ENCODE data around the gene DLGAP3. TPM values are rescaled to one million over a fixed set of nuclear protein-coding genes. Genes with fewer than 3 reads are reported as not detected.
"Not testable (repeated sequence)": the region's sequence is repeated elsewhere in the genome, so short reads cannot be mapped to it uniquely, and the experiment has no call there.

The DLGAP3 gene, protein sequence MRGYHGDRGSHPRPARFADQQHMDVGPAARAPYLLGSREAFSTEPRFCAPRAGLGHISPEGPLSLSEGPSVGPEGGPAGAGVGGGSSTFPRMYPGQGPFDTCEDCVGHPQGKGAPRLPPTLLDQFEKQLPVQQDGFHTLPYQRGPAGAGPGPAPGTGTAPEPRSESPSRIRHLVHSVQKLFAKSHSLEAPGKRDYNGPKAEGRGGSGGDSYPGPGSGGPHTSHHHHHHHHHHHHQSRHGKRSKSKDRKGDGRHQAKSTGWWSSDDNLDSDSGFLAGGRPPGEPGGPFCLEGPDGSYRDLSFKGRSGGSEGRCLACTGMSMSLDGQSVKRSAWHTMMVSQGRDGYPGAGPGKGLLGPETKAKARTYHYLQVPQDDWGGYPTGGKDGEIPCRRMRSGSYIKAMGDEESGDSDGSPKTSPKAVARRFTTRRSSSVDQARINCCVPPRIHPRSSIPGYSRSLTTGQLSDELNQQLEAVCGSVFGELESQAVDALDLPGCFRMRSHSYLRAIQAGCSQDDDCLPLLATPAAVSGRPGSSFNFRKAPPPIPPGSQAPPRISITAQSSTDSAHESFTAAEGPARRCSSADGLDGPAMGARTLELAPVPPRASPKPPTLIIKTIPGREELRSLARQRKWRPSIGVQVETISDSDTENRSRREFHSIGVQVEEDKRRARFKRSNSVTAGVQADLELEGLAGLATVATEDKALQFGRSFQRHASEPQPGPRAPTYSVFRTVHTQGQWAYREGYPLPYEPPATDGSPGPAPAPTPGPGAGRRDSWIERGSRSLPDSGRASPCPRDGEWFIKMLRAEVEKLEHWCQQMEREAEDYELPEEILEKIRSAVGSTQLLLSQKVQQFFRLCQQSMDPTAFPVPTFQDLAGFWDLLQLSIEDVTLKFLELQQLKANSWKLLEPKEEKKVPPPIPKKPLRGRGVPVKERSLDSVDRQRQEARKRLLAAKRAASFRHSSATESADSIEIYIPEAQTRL
- under 0.01 TPM in 1 of 2 replicates, not detected in the other for total RNA-seq (2014; rRNA removed; shearing (Covaris generic))

DNA sequence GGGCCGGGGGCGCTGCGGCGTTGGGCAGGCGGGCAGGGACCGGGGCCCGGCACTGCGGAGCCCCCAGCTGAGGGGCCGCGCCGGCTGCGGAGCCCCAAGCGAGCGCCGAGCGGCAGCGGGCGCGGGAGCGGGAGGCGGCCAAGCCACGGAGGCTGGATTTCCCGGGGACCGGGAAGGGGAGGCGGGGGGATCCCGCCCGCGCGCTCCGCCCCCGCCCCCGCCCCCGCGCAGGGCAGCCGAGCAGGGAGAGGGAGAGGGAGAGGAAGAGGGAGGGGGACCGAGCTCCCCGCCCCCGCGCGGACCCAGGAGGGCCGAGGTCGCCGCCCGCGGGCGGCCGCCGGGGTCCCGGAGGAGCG is at the start of gene DLGAP3:
TSS of gene DLGAP3 (minus strand) at position 154 of the 356 bp plus-strand sequence. CDS start 24,267 bp downstream, outside the sequence.
- DNase-seq (ENCODE audit: low read depth), result no peak

DNA sequence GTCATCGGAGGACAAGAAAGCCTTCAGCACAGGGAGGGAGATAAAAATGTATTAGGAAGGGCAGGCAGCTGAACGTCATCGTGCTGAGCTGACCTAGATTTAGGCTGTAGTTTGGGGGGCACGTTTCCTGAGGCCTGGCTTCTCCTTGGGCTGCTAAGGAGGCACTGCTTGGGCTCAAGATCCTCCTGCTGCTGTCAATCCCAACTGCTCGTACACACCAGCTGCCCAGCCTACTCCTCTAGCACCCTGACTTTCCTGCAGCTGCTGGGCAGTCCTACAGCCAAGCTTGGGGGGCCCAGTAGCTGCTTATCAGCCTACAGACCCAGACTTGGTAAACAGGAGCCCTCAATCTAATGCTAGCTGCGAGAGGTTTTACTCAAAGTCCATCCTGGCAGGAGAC is 49.5 kb upstream of the DLGAP3 start:
- no peak for DNase-seq (ENCODE audit: low read depth)

DNA sequence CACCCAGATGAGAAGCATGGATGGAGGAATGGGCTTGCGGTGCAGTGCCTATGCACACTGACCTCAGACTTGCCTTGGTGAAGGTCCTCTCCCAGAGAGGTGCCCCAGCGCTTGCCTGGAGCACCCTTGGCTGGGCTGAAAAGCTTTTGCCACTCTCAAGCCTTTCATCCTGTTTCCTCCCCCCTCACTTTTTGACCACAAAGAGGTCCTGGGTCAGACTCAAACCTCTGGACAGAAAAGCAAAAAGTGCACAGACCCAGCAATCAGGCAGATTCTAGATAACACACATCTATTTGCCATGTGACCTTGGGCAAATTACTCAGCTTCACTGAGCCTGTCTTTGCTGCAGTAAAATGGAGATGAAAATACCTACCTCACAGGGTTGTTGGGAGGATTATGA is 48.4 kb upstream of the DLGAP3 start:
- peak; percentile 30 for DNase-seq (ENCODE audit: low read depth)

DNA sequence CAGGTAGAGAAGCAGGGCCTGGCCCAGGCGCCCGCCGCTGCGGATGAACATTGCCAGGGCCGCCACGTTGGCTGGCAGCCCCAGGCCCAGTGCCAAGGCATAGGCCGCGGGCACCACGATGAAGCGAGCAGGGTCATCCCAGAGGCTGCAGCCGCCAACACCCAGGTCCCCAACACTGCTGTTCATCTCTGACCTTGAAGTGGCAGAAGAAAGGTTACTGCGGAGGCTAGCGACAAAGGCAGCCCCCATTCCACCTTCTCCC is 47.7 kb upstream of the DLGAP3 start:
- no peak for DNase-seq (ENCODE audit: low read depth)

DNA sequence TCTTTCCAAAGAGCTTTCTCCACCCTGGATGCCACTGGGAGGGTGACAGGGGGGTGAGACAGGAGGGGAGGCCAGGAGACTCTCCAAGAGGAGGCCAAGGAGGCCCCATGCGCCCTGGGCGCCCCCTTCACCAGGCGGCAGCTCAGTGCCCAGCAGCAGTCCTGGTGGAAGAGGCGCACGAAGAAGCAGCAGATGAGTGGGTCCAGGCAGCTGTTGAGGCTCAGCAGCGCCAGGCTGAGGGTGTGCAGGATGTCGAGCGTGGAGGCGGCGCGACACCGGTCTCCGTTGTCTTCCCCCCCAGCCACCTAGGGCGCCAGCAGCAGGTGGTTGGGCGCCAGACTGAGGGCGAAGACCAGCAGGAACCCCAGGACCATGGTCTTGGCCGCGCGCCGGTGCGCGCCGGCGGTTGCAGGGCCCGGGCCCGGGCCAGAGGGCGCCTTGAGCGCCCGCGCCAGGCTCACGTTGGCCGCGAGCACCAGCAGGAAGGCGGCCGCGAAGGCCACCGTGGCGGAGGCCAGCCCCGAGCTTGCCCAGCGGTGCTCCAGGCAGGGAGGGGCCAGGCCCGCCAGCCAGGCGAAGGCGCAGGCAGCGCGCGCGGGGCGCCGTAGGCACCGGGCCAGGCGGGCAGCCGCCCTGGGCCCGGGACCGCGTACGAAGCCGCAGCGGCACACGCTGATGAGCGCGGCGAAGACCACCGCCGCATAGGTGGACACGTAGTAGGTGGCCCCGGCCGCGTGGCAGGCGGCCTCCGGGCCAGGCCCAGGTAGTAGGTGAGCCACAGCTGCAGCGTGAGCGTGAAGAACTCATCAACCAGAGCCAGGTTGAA is 47.1 kb upstream of the DLGAP3 start:
- no peak for DNase-seq (ENCODE audit: low read depth)

DNA sequence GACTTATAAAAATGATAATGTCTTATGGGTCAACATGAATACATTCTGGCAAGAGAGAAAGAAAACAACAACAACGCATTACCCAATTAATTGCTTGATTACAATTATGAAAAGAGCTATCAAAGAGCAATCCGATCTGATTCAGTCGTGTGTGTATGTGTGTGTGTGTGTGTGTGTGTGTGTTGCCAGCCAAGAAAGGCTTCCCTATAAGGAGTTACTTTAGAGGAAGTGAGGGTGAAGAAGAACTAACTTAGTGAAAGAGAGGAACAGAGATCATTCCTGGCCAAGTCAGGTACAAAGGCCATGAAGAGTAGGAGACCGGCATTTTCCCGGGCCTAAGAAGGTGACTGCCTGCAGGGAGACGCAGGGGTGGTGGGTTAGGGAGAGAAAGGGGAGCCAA is 46.3 kb upstream of the DLGAP3 start:
- no peak for DNase-seq (ENCODE audit: low read depth)

DNA sequence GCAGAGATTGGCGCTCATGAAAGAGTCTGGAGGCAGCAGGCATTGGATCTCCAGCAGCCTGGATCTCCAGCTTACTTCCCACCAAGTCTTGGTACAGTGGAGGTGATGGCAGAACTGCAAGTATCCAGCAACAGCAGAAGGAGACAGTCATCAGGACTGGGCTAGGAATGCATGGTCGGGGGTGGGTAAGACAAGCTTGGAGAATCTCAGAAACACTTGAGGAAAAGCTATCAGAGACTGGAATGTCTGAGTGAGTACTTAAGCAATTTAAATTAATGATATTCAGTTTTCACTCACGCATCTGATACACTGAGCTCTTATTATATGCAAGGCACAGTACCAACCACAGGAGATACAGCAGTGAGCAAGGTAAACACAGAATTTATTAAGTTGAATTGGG is 45.9 kb upstream of the DLGAP3 start:
- no peak for DNase-seq (ENCODE audit: low read depth)

DNA sequence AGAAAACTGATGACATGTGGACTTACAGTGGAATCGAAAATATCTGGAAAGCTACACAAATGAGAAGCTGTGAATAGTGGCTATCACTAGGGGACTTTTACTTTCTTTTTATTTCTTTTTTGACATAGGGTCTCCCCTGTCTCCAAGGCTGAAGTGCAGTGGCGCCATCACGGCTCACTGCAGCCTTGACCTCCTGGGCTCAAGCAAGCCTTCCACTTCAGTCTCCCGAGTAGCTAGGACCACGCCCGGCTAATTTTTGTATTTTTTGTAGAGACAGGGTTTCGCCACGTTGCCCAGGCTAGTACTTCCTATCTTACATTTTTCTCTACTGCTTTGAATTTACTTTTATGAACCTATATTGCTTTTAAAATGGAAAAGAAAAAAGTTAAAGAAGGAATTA is 45.2 kb upstream of the DLGAP3 start:
- no peak for DNase-seq (ENCODE audit: low read depth)

DNA sequence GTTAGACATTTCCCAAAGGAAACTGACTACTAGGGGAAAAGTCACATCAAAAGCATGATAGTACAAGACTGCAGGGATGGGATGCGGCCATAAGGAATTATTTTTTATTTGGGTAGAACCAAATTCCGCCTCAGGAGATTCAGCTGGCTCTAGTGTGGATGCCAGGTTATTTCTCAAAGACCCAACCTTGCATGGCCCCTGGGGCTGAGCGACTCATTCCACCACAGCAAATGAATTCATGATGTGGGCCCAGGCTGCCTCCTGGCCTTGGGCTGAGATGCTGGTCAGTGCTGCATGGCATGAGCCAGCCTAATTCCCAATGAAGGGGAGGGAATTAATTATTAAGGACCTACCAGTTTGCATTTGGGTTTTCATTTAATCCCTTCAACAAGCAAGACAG is 43.9 kb upstream of the DLGAP3 start:
- DNase-seq (ENCODE audit: low read depth), result peak; percentile 65

DNA sequence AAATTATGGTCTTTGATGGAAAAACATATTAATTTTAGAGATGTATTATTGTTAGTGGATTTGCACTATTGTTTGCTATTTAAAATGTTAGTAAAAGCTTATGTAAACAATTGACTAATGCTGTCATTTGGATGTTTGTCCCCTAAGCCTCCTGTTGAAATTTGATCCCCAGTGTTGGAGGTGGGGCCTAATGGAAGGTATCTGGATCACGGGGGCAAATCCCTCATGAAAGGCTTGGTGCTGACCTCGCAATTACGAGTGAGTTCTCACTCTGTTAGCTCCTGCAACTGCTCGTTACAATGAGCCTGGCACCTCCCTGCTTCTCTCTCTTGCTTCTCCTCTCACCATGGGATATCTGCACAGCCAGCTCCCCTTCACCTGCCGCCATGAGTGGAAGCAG is 41.4 kb upstream of the DLGAP3 start:
- no peak for DNase-seq (ENCODE audit: low read depth)

DNA sequence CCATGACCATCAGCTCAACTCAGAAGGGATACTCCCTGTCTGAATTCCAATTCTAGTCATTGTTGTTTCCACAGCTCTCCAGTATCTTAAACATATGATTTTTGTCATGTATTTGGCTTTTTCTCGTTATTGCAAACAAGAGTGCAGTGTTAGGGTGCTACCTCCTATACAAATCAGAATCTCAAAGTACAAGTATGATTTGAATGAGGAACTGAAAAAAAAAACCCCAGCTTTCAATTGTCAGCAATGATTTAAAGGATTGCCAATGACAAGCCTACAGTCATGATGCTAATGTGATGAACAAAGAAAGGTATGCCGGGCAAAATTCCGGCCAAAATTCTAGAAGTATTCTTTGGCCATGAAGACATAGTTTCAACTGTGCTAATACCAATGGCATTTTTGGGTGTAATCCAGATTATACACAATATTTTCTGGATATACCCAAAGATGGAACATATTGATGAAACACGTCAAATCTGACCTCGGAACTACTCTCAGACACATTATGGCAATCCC is 40.8 kb upstream of the DLGAP3 start:
- DNase-seq (ENCODE audit: low read depth), result no peak

DNA sequence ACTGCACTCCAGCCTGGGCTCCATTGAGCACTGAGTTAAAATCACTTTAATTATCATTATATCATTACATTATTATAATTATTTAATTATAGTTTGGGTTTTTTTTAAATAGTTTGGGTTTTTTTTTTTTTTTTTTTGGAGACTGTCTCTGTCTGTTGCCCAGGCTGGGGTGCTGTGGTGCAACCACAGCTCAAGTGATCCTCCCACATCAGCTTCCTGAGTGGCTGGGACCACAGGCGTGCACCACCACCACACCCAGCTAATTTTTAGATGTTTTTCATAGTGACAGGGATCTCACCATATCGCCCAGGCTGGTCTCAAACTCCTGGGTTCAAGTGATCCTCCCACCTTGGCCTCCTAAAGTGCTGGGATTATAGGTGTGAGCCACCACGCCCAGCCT is 38.8 kb upstream of the DLGAP3 start:
- DNase-seq (ENCODE audit: low read depth), result not testable (repeated sequence)

DNA sequence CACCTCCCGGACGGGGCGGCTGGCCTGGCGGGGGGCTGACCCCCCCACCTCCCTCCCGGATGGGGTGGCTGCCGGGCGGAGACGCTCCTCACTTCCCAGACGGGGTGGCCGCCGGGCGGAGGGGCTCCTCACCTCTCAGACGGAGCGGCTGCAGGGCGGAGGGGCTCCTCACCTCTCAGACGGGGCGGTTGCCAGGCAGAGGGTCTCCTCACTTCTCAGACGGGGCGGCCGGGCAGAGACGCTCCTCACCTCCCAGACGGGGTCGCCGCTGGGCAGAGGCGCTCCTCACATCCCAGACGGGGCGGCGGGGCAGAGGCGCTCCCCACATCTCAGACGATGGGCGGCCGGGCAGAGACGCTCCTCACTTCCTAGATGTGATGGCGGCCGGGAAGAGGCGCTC is 38.2 kb upstream of the DLGAP3 start:
- DNase-seq (ENCODE audit: low read depth), result not testable (repeated sequence)

DNA sequence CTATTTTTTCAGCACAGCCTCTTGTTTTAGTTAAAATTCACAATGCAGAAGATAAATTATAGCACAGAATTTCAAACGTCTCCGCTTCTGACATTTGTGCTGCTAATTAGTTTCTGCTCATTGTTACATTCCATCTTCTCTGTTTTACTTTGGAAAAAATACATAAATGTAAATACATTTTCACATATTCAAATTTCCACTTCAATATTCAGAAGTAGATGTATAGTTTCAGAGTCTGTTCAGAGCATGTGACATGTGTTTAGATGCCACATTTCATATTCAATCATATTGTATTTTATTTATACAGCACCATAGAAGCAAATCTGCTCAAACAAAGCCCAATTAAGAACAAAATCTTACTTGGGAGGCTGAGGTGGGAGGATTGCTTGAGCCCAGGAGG is 36.1 kb upstream of the DLGAP3 start:
- DNase-seq (ENCODE audit: low read depth), result no peak

DNA sequence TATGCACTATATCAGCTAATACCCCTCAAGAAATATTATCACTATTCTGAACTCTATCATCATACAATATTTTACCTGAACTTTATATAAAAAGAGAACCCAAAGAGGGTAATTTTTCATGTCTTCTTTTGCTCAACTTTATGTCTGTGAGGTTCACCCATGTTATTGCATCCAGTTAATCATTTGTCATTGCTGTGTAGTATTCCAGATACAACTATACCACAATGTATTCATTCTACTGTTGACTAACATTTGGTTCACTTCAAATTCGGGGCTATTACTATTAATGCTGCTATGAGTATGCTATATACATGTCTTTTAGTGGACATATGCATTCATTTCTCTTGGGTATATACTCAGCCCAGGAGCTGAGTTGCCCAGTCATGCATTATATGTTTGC is 21.0 kb upstream of the DLGAP3 start:
- DNase-seq (ENCODE audit: low read depth), result no peak

DNA sequence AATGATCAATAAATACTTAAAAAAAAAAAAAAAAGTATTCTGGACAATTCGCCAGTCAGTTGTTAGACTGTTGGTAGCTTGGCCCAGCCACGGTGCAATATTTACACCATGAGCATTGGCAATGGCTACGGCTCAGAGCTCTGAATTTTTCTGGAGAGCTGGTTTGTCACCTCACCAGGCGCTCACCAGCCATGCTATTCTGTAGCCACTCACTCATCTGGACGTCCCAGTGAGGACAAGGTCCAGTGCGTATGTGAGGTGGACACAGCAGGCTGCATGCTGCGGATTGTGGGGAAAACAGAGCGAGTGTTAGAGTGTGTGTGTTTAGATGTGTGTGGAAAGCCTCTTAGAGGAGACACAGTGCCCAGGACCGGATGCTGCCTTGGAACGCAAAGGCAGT is 19.3 kb upstream of the DLGAP3 start:
- DNase-seq (ENCODE audit: low read depth), result not testable (repeated sequence)

DNA sequence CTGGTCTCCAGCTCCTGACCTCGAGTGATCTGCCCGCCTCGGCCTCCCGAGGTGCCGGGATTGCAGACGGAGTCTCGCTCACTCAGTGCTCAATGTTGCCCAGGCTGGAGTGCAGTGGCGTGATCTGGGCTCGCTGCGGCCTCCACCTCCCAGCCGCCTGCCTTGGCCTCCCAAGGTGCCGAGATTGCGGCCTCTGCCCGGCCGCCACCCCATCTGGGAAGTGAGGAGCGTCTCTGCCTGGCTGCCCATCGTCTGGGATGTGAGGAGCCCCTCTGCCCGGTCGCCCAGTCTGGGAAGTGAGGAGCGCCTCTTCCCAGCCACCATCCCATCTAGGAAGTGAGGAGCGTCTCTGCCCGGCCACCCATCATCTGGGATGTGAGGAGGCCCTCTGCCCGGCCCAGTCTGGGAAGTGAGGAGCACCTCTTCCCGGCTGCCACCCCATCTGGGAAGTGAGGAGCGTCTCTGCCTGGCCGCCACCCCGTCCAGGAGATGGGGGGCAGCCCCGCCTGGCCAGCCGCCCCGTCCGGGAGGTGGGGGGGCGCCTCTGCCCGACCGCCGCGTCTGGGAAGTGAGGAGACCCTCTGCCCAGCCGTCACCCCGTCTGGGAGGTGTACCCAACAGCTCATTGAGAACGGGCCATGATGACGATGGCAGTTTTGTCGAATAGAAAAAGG is 18.3 kb upstream of the DLGAP3 start:
- not testable (repeated sequence) for DNase-seq (ENCODE audit: low read depth)

DNA sequence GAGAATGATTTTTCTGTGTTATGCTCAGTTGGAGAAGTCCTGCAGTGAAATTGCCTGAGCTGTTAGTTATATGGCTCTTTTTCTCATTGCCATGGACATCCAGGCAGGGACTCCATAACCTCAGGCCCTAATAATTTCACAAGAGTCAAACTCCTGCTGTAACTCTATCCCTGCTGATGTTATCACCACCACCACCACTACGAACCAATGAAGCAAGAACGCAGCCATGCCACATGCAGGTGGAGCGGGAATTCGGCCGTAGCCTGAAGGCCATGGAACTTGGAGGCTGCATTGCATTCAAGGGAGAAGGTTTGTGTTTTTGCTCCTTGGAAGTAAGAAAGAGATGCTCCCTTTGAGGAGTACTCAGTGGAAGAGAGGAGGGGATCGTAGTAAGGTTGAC is 16.8 kb upstream of the DLGAP3 start:
- peak; percentile 26 for DNase-seq (ENCODE audit: low read depth)

DNA sequence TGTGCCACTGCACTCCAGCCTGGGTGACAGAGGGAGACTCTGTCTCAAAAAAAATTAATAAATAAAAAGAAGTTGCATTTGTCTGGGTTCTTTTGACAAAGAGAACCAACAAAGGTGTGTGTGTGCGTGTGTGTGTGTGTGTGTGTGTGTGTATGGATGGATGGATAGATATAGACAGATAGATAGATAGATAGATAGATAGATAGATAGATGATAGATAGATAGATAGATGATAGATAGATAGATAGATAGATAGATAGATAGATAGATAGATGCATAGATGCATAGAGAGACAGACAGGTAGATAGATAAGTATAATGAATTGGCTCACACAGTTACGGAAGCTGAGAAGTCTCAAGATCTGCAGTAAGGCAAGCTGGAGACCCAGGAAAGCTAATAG is 12.3 kb upstream of the DLGAP3 start:
- DNase-seq (ENCODE audit: low read depth), result not testable (repeated sequence)

DNA sequence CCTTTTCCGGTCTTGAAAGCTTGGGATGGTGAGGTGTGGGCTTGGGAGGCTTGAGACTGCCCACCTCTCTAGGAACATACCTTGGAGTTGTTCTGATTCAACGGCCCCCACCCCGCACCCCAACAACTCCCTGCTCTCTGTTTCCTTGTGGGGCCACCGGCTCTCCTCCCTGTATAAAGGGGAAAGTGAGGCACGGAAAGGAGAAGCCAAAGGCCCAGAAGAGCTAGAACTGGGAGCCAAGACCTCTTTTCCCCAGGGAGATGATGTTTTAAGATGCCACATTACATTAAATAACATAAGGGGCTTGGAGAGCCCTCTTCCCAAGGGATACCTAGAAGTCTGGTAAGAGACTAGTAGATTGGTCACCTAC is 1.2 kb upstream of the DLGAP3 start:
- DNase-seq (ENCODE audit: low read depth), result no peak
